HT1080 (cell line): ENCODE results near the gene ARHGAP11A. TPM values are rescaled to one million over a fixed set of nuclear protein-coding genes. Genes with fewer than 3 reads are reported as not detected.

Experiments
- DNase-seq: peaks from one replicate; pipeline ENCODE4 v3.0.0-alpha.2; 2015; ENCODE audit warnings: low read depth
- small RNA-seq: library from RNA; depleted of rRNA; stranded (forward); fragments of <200 nt; gene quantifications from one replicate; pipeline ENCODE3, GENCODE V24; 2014
- total RNA-seq: library from RNA; depleted of rRNA; stranded (reverse); fragments of >200 nt; shearing (Covaris generic); gene quantifications from 2 replicates; pipeline ENCODE4 v1.2.3, GENCODE V29; 2014; rRNA removed

Gene ARHGAP11A
- total RNA-seq, 1 experiment from 2014 or later, result 51.2 TPM

- peak; percentile 58 for DNase-seq
These were observed 72.3 kb downstream of the ARHGAP11A start for GRCh38 chr15:32687556-32687955.

GRCh38 chr15:32688151-32688639 is 72.9 kb downstream of the ARHGAP11A start:
- peak; percentile 63 for DNase-seq

Small RNA genes lying within 50 kb of the gene (small RNA-seq; reads per million reads assigned to genes)
- gene RN7SL286P, result not detected

Other genes with a start within 250 kb of the ARHGAP11A start
- gene GOLGA8K, start 212.2 kb upstream of the ARHGAP11A start, total RNA-seq, result 0.14 and 0.47 TPM in 2 replicates
- gene GOLGA8O, start 159.9 kb upstream of the ARHGAP11A start, total RNA-seq, result 0.10 TPM in 1 of 2 replicates, not detected in the other
- gene GOLGA8N, start 22.0 kb upstream of the ARHGAP11A start, total RNA-seq, result 0.33 and 0.80 TPM in 2 replicates
- 36.1 and 46.9 TPM in 2 replicates for gene SCG5, start 26.2 kb downstream of the ARHGAP11A start, total RNA-seq
- not detected in 2 replicates for gene GREM1, start 102.5 kb downstream of the ARHGAP11A start, total RNA-seq